GM23338 (cell line): ENCODE data around the gene CFAP65. TPM values are rescaled to one million over a fixed set of nuclear protein-coding genes. Genes with fewer than 3 reads are reported as not detected.

Source experiments
- ATAC-seq: fragments of 200-7000 bp; cut with Tn5 transposase; 3 replicates; pipeline ENCODE4 v1.9.1; 2020
- DNase-seq: peaks from one replicate; pipeline ENCODE4 v3.0.0-alpha.2; 2015; ENCODE audit warnings: low spot score
- H2AFZ ChIP-seq: fragments of 200-600 bp; sonication (generic); 2 replicates; pipeline ENCODE4 v1.8.0; 2016; ENCODE audit warnings: antibody characterized with exemption, mild to moderate bottlenecking, moderate library complexity
- H3F3A ChIP-seq: fragments of 200-600 bp; sonication (generic); replicated peaks from 2 replicates; pipeline ENCODE4 v1.8.0; 2017; ENCODE audit warnings: antibody characterized with exemption, mixed run types, low read depth
- H3K27ac ChIP-seq: fragments of 200-600 bp; sonication (generic); 2 replicates; pipeline ENCODE4 v1.6.1; 2016; ENCODE audit warnings: low read depth
- H3K27me3 ChIP-seq: fragments of 200-600 bp; sonication (generic); 2 replicates; pipeline ENCODE4 v1.8.0; 2016; ENCODE audit warnings: mild to moderate bottlenecking, mixed run types, moderate library complexity; ENCODE audit not compliant: insufficient read depth
- H3K36me3 ChIP-seq: fragments of 200-600 bp; sonication (generic); 2 replicates; pipeline ENCODE4 v1.8.0; 2016; ENCODE audit warnings: mild to moderate bottlenecking; ENCODE audit not compliant: insufficient read depth
- H3K4me1 ChIP-seq: fragments of 200-600 bp; sonication (generic); 2 replicates; pipeline ENCODE4 v1.8.0; 2016; ENCODE audit warnings: mild to moderate bottlenecking, moderate library complexity; ENCODE audit not compliant: insufficient read depth
- H3K4me2 ChIP-seq: fragments of 200-600 bp; sonication (generic); 2 replicates; pipeline ENCODE4 v1.7.1; 2017; ENCODE audit warnings: mixed run types
- H3K4me3 ChIP-seq: fragments of 200-600 bp; sonication (generic); 2 replicates; pipeline ENCODE4 v1.6.1; 2016; ENCODE audit warnings: mixed run types
- H3K79me2 ChIP-seq: fragments of 200-600 bp; sonication (generic); replicated peaks from 2 replicates; pipeline ENCODE4 v1.8.0; 2017; ENCODE audit warnings: mild to moderate bottlenecking; ENCODE audit not compliant: insufficient read depth
- H3K9me2 ChIP-seq: fragments of 200-600 bp; sonication (generic); 2 replicates; pipeline ENCODE4 v1.8.0; 2017; ENCODE audit not compliant: insufficient read depth
- H4K20me1 ChIP-seq: fragments of 200-600 bp; sonication (generic); replicated peaks from 2 replicates; pipeline ENCODE4 v1.8.0; 2017; ENCODE audit warnings: mild to moderate bottlenecking; ENCODE audit not compliant: insufficient read depth
- H3K27ac Mint-ChIP-seq: 2 replicates; pipeline ENCODE4 v1.8.0; 2020; ENCODE audit warnings: inconsistent platforms, mild to moderate bottlenecking, moderate library complexity, mixed read lengths
- H3K27me3 Mint-ChIP-seq: 3 replicates; pipeline ENCODE4 v1.8.0; 2022; ENCODE audit warnings: low read depth, mild to moderate bottlenecking, moderate library complexity, mixed read lengths, inconsistent platforms; ENCODE audit not compliant: insufficient read depth, poor library complexity
- H3K36me3 Mint-ChIP-seq: 3 replicates; pipeline ENCODE4 v1.8.0; 2021; ENCODE audit warnings: low read depth, mild to moderate bottlenecking, inconsistent platforms, moderate library complexity, mixed read lengths
- H3K4me1 Mint-ChIP-seq: 3 replicates; pipeline ENCODE4 v1.8.0; 2020; ENCODE audit warnings: mild to moderate bottlenecking, inconsistent platforms, mixed read lengths
- H3K4me3 Mint-ChIP-seq: 3 replicates; pipeline ENCODE4 v1.8.0; 2021; ENCODE audit warnings: moderate library complexity, mild to moderate bottlenecking, inconsistent platforms, mixed read lengths
- H3K9me3 Mint-ChIP-seq: 3 replicates; pipeline ENCODE4 v1.8.0; 2020; ENCODE audit warnings: moderate library complexity, mild to moderate bottlenecking, inconsistent platforms, mixed read lengths
- CREB1 ChIP-seq: fragments of 250-450 bp; sonication (Bioruptor Pico); IDR thresholded peaks from 2 replicates; pipeline ENCODE4 v1.5.0; 2020; ENCODE audit warnings: low read depth, mild to moderate bottlenecking, moderate library complexity
- EZH2 ChIP-seq: fragments of 200-600 bp; sonication (generic); IDR thresholded peaks from one replicate; pipeline ENCODE4 v1.8.0; 2017; ENCODE audit warnings: antibody characterized with exemption, mild to moderate bottlenecking, low read depth; ENCODE audit not compliant: unreplicated experiment
- EZH2phosphoT487 ChIP-seq: fragments of 200-600 bp; sonication (generic); IDR thresholded peaks from one replicate; pipeline ENCODE4 v1.8.1; 2018; ENCODE audit warnings: antibody characterized with exemption; ENCODE audit not compliant: unreplicated experiment
- JUNB ChIP-seq: IDR thresholded peaks from one replicate; pipeline ENCODE4 v1.6.1; 2016; ENCODE audit warnings: antibody characterized with exemption; ENCODE audit not compliant: unreplicated experiment
- POLR2AphosphoS5 ChIP-seq: IDR thresholded peaks from 2 replicates; pipeline ENCODE4 v1.6.1; 2016; ENCODE audit warnings: antibody characterized with exemption, low read depth
- STAT1 ChIP-seq: IDR thresholded peaks from one replicate; pipeline ENCODE4 v1.6.1; 2016; ENCODE audit warnings: antibody characterized with exemption; ENCODE audit not compliant: unreplicated experiment
- ZNF114 ChIP-seq: fragments of 250-450 bp; sonication (Bioruptor Pico); IDR thresholded peaks from 2 replicates; pipeline ENCODE4 v1.5.0; 2020; ENCODE audit warnings: mild to moderate bottlenecking, moderate library complexity
- ZNF331 ChIP-seq: fragments of 250-450 bp; sonication (Bioruptor Pico); IDR thresholded peaks from 2 replicates; pipeline ENCODE4 v1.5.0; 2020; ENCODE audit warnings: low read depth, mild to moderate bottlenecking, moderate library complexity
- polyA plus RNA-seq: library from polyadenylated mRNA; unstranded; fragments of >200 nt; fragmentation: Nextera tagmentation; extraction: Ambion mirVana; gene quantifications from 2 replicates; pipeline ENCODE4 v1.2.1, GENCODE V29; 2016
- total RNA-seq: library from RNA; depleted of rRNA; stranded (reverse); fragments of >200 nt; shearing (Covaris generic); gene quantifications from 2 replicates; pipeline ENCODE4 v1.2.3, GENCODE V29; 2014
- TF ChIP-seq, protein P1 (sequence below): IDR thresholded peaks from 2 replicates; pipeline ENCODE4 v1.6.1; 2016; ENCODE audit warnings: antibody characterized with exemption
- TF ChIP-seq, protein P2 (sequence below), 2 experiments: fragments of 200-600 bp in 1 of 2; sonication (generic) in 1 of 2; conservative IDR thresholded peaks; 2 replicates each; pipeline versions ENCODE4 v1.5.1 to v1.6.1; 2016 to 2017; ENCODE audit warnings: antibody characterized with exemption in 2 of 2, low read depth in 2 of 2, mild to moderate bottlenecking in 2 of 2, moderate library complexity in 1 of 2
- TF ChIP-seq, protein P3 (sequence below): IDR thresholded peaks from one replicate; pipeline ENCODE4 v1.6.1; 2018; ENCODE audit warnings: antibody characterized with exemption; ENCODE audit not compliant: unreplicated experiment

Gene CFAP65
- total and polyA plus RNA-seq, 2 experiments from 2014 or later = 0.38 to 0.74 TPM

DNA sequence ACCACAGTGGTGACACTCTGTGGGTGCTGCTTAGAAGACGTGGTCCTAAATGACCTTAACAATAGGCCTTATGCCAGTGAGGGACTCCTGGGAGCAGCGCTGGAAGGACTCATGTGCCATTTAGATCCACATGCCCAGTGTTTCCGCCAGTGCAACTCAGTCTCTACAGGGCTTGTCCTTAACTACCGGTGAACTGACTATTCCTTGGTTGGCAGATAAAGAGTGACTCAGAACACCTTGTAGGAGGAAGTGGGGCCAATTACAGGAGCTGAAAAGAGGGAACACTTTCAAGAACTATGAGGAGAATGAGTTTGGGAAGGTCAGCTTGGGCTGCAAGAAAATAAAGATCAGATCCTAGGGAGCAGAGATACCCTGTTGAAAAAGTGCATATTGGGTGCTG is 83.6 kb downstream of the CFAP65 start:
- TF ChIP-seq, protein P1, sequence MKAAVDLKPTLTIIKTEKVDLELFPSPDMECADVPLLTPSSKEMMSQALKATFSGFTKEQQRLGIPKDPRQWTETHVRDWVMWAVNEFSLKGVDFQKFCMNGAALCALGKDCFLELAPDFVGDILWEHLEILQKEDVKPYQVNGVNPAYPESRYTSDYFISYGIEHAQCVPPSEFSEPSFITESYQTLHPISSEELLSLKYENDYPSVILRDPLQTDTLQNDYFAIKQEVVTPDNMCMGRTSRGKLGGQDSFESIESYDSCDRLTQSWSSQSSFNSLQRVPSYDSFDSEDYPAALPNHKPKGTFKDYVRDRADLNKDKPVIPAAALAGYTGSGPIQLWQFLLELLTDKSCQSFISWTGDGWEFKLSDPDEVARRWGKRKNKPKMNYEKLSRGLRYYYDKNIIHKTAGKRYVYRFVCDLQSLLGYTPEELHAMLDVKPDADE = no peak
- no peak for TF ChIP-seq CREB1 (CRISPR knock-in tag)
- TF ChIP-seq ZNF331 (CRISPR knock-in tag) = no peak
- no peak for TF ChIP-seq JUNB
- no peak for TF ChIP-seq EZH2phosphoT487
- TF ChIP-seq ZNF114 (CRISPR knock-in tag) = no peak
- TF ChIP-seq, protein P2, sequence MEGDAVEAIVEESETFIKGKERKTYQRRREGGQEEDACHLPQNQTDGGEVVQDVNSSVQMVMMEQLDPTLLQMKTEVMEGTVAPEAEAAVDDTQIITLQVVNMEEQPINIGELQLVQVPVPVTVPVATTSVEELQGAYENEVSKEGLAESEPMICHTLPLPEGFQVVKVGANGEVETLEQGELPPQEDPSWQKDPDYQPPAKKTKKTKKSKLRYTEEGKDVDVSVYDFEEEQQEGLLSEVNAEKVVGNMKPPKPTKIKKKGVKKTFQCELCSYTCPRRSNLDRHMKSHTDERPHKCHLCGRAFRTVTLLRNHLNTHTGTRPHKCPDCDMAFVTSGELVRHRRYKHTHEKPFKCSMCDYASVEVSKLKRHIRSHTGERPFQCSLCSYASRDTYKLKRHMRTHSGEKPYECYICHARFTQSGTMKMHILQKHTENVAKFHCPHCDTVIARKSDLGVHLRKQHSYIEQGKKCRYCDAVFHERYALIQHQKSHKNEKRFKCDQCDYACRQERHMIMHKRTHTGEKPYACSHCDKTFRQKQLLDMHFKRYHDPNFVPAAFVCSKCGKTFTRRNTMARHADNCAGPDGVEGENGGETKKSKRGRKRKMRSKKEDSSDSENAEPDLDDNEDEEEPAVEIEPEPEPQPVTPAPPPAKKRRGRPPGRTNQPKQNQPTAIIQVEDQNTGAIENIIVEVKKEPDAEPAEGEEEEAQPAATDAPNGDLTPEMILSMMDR (conservative IDR thresholded peaks at IDR 0.05; ENCODE audit: low read depth in 2 of 2) = no peak
- TF ChIP-seq EZH2 = no peak
- TF ChIP-seq, protein P3, sequence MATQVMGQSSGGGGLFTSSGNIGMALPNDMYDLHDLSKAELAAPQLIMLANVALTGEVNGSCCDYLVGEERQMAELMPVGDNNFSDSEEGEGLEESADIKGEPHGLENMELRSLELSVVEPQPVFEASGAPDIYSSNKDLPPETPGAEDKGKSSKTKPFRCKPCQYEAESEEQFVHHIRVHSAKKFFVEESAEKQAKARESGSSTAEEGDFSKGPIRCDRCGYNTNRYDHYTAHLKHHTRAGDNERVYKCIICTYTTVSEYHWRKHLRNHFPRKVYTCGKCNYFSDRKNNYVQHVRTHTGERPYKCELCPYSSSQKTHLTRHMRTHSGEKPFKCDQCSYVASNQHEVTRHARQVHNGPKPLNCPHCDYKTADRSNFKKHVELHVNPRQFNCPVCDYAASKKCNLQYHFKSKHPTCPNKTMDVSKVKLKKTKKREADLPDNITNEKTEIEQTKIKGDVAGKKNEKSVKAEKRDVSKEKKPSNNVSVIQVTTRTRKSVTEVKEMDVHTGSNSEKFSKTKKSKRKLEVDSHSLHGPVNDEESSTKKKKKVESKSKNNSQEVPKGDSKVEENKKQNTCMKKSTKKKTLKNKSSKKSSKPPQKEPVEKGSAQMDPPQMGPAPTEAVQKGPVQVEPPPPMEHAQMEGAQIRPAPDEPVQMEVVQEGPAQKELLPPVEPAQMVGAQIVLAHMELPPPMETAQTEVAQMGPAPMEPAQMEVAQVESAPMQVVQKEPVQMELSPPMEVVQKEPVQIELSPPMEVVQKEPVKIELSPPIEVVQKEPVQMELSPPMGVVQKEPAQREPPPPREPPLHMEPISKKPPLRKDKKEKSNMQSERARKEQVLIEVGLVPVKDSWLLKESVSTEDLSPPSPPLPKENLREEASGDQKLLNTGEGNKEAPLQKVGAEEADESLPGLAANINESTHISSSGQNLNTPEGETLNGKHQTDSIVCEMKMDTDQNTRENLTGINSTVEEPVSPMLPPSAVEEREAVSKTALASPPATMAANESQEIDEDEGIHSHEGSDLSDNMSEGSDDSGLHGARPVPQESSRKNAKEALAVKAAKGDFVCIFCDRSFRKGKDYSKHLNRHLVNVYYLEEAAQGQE = no peak
- no peak for TF ChIP-seq STAT1
- no peak for TF ChIP-seq POLR2AphosphoS5
- H2AFZ ChIP-seq = no peak overlapping the region
- no peak overlapping the region for H3K4me3 ChIP-seq
- Mint-ChIP-seq H3K4me1 (peaks cover 18% of the 10 kb centered on the region), H3K4me3 (no peak overlapping the region; the same call in 2 of the 3 replicates), H3K9me3 (no peaks in the 10 kb centered on the region), H3K36me3 (no peaks in the 10 kb centered on the region; the same call in 2 of the 3 replicates), H3K27me3 (peaks cover 60% of the 10 kb centered on the region), H3K27ac (no peak overlapping the region)
- DNase-seq = no peak
- H3K27ac ChIP-seq = no peak overlapping the region
- peaks cover 8% of the 10 kb centered on the region for H3F3A ChIP-seq
- H3K79me2 ChIP-seq = no peaks in the 10 kb centered on the region
- H3K4me2 ChIP-seq = no peak overlapping the region
- no peak for ATAC-seq
- peaks cover 79% of the 10 kb centered on the region for H3K27me3 ChIP-seq
- no peaks in the 10 kb centered on the region for H3K9me2 ChIP-seq
- H3K36me3 ChIP-seq = no peaks in the 10 kb centered on the region
- H3K4me1 ChIP-seq = peaks cover 13% of the 10 kb centered on the region
- H4K20me1 ChIP-seq = no peaks in the 10 kb centered on the region; the same call in 1 of the 2 replicates
